K562 (cell line): ENCODE measurements around the gene ERCC1. TPM values are rescaled to one million over a fixed set of nuclear protein-coding genes. Genes with fewer than 3 reads are reported as not detected.

Experiments used
- GTF2E2 ChIP-seq: fragments of 200-800 bp; sonication (Bioruptor generic); IDR thresholded peaks from 2 replicates; pipeline ENCODE4 v1.6.1; 2016; ENCODE audit warnings: missing genetic modification characterization, missing compliant biosample characterization
- IRF2 ChIP-seq: sonication (generic); formaldehyde crosslinking; IDR thresholded peaks from 2 replicates; pipeline ENCODE4 v1.8.1; 2022; ENCODE audit warnings: mild to moderate bottlenecking, missing genetic modification reagents
- KDM1A ChIP-seq, 2 experiments: fragments of 450-650 bp; IDR thresholded peaks; 2 replicates each; pipeline ENCODE4 v1.6.1; 2016; ENCODE audit warnings: mild to moderate bottlenecking in 2 of 2
- KLF6 ChIP-seq: fragments of 250-450 bp; sonication (Bioruptor Pico); IDR thresholded peaks from 2 replicates; pipeline ENCODE4 v1.4.0; 2020; ENCODE audit warnings: mild to moderate bottlenecking, moderate library complexity, borderline replicate concordance
- LARP7 ChIP-seq: fragments of 450-650 bp; IDR thresholded peaks from 2 replicates; pipeline ENCODE4 v1.6.1; 2016
- RBFOX2 ChIP-seq: fragments of 200-400 bp; formaldehyde crosslinking; IDR thresholded peaks from 2 replicates; pipeline ENCODE4 v1.6.1; 2017; ENCODE audit warnings: low read depth, mild to moderate bottlenecking, low read length, moderate library complexity
- SIX5 ChIP-seq, 2 experiments: IDR thresholded peaks; 2 replicates each; pipeline ENCODE4 v1.6.1; 2011; ENCODE audit warnings: low read length in 2 of 2, borderline replicate concordance in 1 of 2, low read depth in 1 of 2, mild to moderate bottlenecking in 1 of 2, moderate library complexity in 1 of 2; ENCODE audit not compliant: insufficient read depth in 1 of 2
- STAT5B ChIP-seq: fragments of 250-450 bp; sonication (Bioruptor Pico); IDR thresholded peaks from 2 replicates; pipeline ENCODE4 v1.8.0; 2021; ENCODE audit warnings: mild to moderate bottlenecking, inconsistent platforms
- TGIF2 ChIP-seq: sonication (generic); formaldehyde crosslinking; IDR thresholded peaks from 2 replicates; pipeline ENCODE4 v1.8.1; 2022; ENCODE audit warnings: mild to moderate bottlenecking, missing genetic modification reagents, moderate library complexity
- ZBTB8A ChIP-seq: fragments of 450-650 bp; IDR thresholded peaks from 2 replicates; pipeline ENCODE4 v1.6.1; 2018; ENCODE audit warnings: mild to moderate bottlenecking, moderate library complexity; ENCODE audit not compliant: partially characterized antibody
- ZNF174 ChIP-seq: fragments of 250-450 bp; sonication (Bioruptor Pico); IDR thresholded peaks from 2 replicates; pipeline ENCODE4 v1.4.0; 2020; ENCODE audit warnings: mild to moderate bottlenecking
- ZNF239 ChIP-seq: fragments of 250-450 bp; sonication (Bioruptor Pico); IDR thresholded peaks from 2 replicates; pipeline ENCODE4 v1.4.0; 2020; ENCODE audit warnings: mild to moderate bottlenecking
- ZNF586 ChIP-seq: fragments of 450-650 bp; formaldehyde crosslinking; conservative IDR thresholded peaks from 2 replicates; pipeline ENCODE4 v1.4.0; 2020; ENCODE audit warnings: mild to moderate bottlenecking, moderate library complexity
- ZNF589 ChIP-seq: fragments of 200-800 bp; sonication (Bioruptor generic); IDR thresholded peaks from 2 replicates; pipeline ENCODE4 v1.6.1; 2016; ENCODE audit warnings: low read depth, missing genetic modification characterization, missing compliant biosample characterization
- ZNF696 ChIP-seq: fragments of 250-450 bp; sonication (Bioruptor Pico); conservative IDR thresholded peaks from 2 replicates; pipeline ENCODE4 v1.4.0; 2020; ENCODE audit warnings: mild to moderate bottlenecking, moderate library complexity
- polyA plus RNA-seq, 8 experiments: library from polyadenylated mRNA; depleted of rRNA in 4 of 8; stranded (reverse) in 5 of 8; unstranded in 3 of 8; fragments of >200 nt; fragmentation: Nextera tagmentation in 2 of 8; fragmentation: Illumina TruSeq in 1 of 8; extraction: Ambion mirVana in 2 of 8; extraction: Trizol in 1 of 8; gene quantifications; 2 replicates each; pipeline versions ENCODE4 v1.2.1 to v1.2.3, GENCODE V29; 2011 to 2014; ENCODE audit warnings: inconsistent platforms in 1 of 8, missing spikeins in 1 of 8
- total RNA-seq, 7 experiments: library from RNA; depleted of rRNA in 6 of 7; stranded (reverse); fragments of >200 nt in 6 of 7; fragmentation: Illumina TruSeq in 2 of 7; extraction: Trizol in 2 of 7; gene quantifications; 2 replicates each; pipeline versions ENCODE4 v1.2.1 to v1.2.3, GENCODE V29; 2011 to 2021; ENCODE audit warnings: low replicate concordance in 1 of 7
- TF ChIP-seq, protein P1 (sequence below): sonication (generic); formaldehyde crosslinking; IDR thresholded peaks from 2 replicates; pipeline ENCODE4 v1.8.0; 2022; ENCODE audit warnings: mild to moderate bottlenecking, low read depth, missing genetic modification reagents
- TF ChIP-seq, protein P2 (sequence below): fragments of 450-650 bp; IDR thresholded peaks from 2 replicates; pipeline ENCODE4 v1.6.1; 2016; ENCODE audit warnings: mild to moderate bottlenecking, moderate library complexity

Gene ERCC1
- total and polyA plus RNA-seq, 9 of the 15 experiments (the other 6 are each of a cell fraction or from before 2014, with no cell fraction given), result 9.3 to 92.6 (median 60.0) TPM

DNA sequence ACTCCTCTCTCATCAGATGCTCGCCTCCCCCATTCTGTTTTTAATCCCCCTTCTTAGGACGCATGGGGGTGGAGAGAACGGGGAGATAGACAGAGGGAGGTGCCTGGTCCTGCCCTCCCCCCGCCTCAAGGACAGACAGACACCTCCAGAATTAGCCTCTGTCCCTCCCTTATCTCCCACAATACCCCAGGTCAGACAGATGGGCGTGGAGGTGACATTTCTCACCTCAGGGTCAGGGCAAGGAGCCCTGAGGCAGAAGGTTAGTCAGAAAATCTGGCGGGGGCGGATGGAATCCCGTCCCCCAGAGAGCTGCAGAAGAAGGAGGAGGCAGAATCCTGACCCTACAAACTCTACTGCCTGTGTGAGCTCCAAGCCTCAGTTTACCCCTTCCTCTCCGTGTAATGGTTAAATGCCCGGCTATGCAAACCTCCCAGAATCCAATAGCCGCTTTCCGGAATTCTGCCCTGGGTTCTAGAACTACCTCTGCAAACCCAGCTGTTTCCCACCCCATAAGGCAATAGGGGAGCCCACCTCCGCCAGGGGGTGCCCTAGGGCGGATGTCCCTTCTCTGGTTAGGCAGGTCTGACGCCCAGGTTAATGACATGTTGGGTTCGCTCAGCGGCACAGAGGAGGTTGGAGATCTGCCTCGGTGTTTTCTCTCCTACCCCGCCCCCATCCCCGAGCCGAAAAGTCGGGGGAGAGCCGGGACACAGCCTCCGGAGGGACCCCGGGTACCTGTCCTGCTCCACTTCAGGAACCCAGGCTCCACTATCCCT, 19.7 kb downstream of the ERCC1 start (continued):
- TF ChIP-seq ZNF696 (CRISPR knock-in tag), result no peak
- no peak for TF ChIP-seq RBFOX2
- no peak for TF ChIP-seq ZNF589
- TF ChIP-seq TGIF2 (CRISPR knock-in tag), result no peak
- no peak for TF ChIP-seq ZNF239 (CRISPR knock-in tag)
- TF ChIP-seq, protein P1, sequence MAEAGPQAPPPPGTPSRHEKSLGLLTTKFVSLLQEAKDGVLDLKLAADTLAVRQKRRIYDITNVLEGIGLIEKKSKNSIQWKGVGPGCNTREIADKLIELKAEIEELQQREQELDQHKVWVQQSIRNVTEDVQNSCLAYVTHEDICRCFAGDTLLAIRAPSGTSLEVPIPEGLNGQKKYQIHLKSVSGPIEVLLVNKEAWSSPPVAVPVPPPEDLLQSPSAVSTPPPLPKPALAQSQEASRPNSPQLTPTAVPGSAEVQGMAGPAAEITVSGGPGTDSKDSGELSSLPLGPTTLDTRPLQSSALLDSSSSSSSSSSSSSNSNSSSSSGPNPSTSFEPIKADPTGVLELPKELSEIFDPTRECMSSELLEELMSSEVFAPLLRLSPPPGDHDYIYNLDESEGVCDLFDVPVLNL (CRISPR knock-in tag), result no peak
- no peak for TF ChIP-seq STAT5B (CRISPR knock-in tag)
- TF ChIP-seq IRF2 (CRISPR knock-in tag), result no peak
- TF ChIP-seq ZNF586, result no peak
- no peak for TF ChIP-seq LARP7
- peak; percentile 47 to 66; a peak in 3 of 4 replicates for TF ChIP-seq KDM1A (IDR thresholded peaks at IDR 0.05)
- no peak for TF ChIP-seq SIX5 (IDR thresholded peaks at IDR 0.05; ENCODE audit: borderline replicate concordance in 1 of 2, insufficient read depth in 1 of 2, low read depth in 1 of 2, low read length in 2 of 2)
- TF ChIP-seq GTF2E2 (tag), result no peak
- TF ChIP-seq ZNF174 (CRISPR knock-in tag), result no peak
- TF ChIP-seq, protein P2, sequence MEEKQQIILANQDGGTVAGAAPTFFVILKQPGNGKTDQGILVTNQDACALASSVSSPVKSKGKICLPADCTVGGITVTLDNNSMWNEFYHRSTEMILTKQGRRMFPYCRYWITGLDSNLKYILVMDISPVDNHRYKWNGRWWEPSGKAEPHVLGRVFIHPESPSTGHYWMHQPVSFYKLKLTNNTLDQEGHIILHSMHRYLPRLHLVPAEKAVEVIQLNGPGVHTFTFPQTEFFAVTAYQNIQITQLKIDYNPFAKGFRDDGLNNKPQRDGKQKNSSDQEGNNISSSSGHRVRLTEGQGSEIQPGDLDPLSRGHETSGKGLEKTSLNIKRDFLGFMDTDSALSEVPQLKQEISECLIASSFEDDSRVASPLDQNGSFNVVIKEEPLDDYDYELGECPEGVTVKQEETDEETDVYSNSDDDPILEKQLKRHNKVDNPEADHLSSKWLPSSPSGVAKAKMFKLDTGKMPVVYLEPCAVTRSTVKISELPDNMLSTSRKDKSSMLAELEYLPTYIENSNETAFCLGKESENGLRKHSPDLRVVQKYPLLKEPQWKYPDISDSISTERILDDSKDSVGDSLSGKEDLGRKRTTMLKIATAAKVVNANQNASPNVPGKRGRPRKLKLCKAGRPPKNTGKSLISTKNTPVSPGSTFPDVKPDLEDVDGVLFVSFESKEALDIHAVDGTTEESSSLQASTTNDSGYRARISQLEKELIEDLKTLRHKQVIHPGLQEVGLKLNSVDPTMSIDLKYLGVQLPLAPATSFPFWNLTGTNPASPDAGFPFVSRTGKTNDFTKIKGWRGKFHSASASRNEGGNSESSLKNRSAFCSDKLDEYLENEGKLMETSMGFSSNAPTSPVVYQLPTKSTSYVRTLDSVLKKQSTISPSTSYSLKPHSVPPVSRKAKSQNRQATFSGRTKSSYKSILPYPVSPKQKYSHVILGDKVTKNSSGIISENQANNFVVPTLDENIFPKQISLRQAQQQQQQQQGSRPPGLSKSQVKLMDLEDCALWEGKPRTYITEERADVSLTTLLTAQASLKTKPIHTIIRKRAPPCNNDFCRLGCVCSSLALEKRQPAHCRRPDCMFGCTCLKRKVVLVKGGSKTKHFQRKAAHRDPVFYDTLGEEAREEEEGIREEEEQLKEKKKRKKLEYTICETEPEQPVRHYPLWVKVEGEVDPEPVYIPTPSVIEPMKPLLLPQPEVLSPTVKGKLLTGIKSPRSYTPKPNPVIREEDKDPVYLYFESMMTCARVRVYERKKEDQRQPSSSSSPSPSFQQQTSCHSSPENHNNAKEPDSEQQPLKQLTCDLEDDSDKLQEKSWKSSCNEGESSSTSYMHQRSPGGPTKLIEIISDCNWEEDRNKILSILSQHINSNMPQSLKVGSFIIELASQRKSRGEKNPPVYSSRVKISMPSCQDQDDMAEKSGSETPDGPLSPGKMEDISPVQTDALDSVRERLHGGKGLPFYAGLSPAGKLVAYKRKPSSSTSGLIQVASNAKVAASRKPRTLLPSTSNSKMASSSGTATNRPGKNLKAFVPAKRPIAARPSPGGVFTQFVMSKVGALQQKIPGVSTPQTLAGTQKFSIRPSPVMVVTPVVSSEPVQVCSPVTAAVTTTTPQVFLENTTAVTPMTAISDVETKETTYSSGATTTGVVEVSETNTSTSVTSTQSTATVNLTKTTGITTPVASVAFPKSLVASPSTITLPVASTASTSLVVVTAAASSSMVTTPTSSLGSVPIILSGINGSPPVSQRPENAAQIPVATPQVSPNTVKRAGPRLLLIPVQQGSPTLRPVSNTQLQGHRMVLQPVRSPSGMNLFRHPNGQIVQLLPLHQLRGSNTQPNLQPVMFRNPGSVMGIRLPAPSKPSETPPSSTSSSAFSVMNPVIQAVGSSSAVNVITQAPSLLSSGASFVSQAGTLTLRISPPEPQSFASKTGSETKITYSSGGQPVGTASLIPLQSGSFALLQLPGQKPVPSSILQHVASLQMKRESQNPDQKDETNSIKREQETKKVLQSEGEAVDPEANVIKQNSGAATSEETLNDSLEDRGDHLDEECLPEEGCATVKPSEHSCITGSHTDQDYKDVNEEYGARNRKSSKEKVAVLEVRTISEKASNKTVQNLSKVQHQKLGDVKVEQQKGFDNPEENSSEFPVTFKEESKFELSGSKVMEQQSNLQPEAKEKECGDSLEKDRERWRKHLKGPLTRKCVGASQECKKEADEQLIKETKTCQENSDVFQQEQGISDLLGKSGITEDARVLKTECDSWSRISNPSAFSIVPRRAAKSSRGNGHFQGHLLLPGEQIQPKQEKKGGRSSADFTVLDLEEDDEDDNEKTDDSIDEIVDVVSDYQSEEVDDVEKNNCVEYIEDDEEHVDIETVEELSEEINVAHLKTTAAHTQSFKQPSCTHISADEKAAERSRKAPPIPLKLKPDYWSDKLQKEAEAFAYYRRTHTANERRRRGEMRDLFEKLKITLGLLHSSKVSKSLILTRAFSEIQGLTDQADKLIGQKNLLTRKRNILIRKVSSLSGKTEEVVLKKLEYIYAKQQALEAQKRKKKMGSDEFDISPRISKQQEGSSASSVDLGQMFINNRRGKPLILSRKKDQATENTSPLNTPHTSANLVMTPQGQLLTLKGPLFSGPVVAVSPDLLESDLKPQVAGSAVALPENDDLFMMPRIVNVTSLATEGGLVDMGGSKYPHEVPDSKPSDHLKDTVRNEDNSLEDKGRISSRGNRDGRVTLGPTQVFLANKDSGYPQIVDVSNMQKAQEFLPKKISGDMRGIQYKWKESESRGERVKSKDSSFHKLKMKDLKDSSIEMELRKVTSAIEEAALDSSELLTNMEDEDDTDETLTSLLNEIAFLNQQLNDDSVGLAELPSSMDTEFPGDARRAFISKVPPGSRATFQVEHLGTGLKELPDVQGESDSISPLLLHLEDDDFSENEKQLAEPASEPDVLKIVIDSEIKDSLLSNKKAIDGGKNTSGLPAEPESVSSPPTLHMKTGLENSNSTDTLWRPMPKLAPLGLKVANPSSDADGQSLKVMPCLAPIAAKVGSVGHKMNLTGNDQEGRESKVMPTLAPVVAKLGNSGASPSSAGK, result no peak
- TF ChIP-seq ZBTB8A, result no peak
- no peak for TF ChIP-seq KLF6 (CRISPR knock-in tag)
